ENCODE results near the gene C17orf107. TPM values are rescaled to one million over a fixed set of nuclear protein-coding genes. Genes with fewer than 3 reads are reported as not detected.

C17orf107 gene
- total and polyA plus RNA-seq, 8 donors: 1.9 to 6.9 (median 2.9) TPM

GRCh38 chr17:4884489-4884888, 14.8 kb upstream of the C17orf107 start:
- DNase-seq (no peak), ATAC-seq (no peak), FAIRE-seq (no peak)
- Histone ChIP-seq H3K4me1 (no peaks in the 10 kb centered on the region), H3K4me3 (no peak overlapping the region), H3K27ac (no peak overlapping the region), H3K27me3 (no peaks in the 10 kb centered on the region), H3K9me3 (no peaks in the 10 kb centered on the region), H3K36me3 (peaks cover 5 to 15% (median 10%) of the 10 kb centered on the region in 3 donors)
- intact Hi-C loops (cut with DNase I): loop anchor here in 1 of 3 donors (5.0 kb wide), 1 partner anchor 97 kb away; the partner anchor contains the start of genes GLTPD2 and VMO1
- WGBS, 2 donors: 95 to 97% methylated on average over 4 of the region's 4 CpGs
- TF ChIP-seq CTCF (IDR thresholded peaks at IDR 0.05): no peak

- intact Hi-C loops (cut with DNase I): loop anchor here in 1 of 3 donors (5.0 kb wide), 1 partner anchor 100 kb away; the partner anchor contains the start of genes GLTPD2 and VMO1
- FAIRE-seq: no peak
- H3K27me3 ChIP-seq: no peaks in the 10 kb centered on the region
- no peak for ATAC-seq
- TF ChIP-seq CTCF (IDR thresholded peaks at IDR 0.05): no peak
- peaks cover 9 to 26% (median 22%) of the 10 kb centered on the region in 3 donors for H3K36me3 ChIP-seq
- H3K9me3 ChIP-seq: no peaks in the 10 kb centered on the region
- WGBS, 2 donors: 93 to 98% methylated on average over 12 of the region's 12 CpGs
- peak in 1 of 6 donors; percentile 66 for DNase-seq
- H3K4me1 ChIP-seq: no peaks in the 10 kb centered on the region
- no peak overlapping the region for H3K4me3 ChIP-seq
- no peak overlapping the region for H3K27ac ChIP-seq
These were observed 12.5 kb upstream of the C17orf107 start for GRCh38 chr17:4886830-4887229.

GRCh38 chr17:4887581-4887980, 11.8 kb upstream of the C17orf107 start:
- WGBS, 2 donors: 90 to 93% methylated on average over 18 of the region's 18 CpGs
- H3K9me3 ChIP-seq: no peaks in the 10 kb centered on the region
- FAIRE-seq: no peak
- DNase-seq: no peak
- TF ChIP-seq CTCF (IDR thresholded peaks at IDR 0.05): no peak
- H3K4me1 ChIP-seq: no peaks in the 10 kb centered on the region
- peaks cover 9 to 29% (median 22%) of the 10 kb centered on the region in 3 donors for H3K36me3 ChIP-seq
- no peaks in the 10 kb centered on the region for H3K27me3 ChIP-seq
- H3K27ac ChIP-seq: no peak overlapping the region
- intact Hi-C loops (cut with DNase I): loop anchor here in 1 of 3 donors (5.0 kb wide), 1 partner anchor 100 kb away; the partner anchor contains the start of genes GLTPD2 and VMO1
- H3K4me3 ChIP-seq: no peak overlapping the region
- no peak for ATAC-seq

- H3K36me3 ChIP-seq: peaks cover 4 to 36% (median 15%) of the 10 kb centered on the region in 3 donors
- no peak overlapping the region for H3K27ac ChIP-seq
- no peak overlapping the region for H3K4me3 ChIP-seq
- no peaks in the 10 kb centered on the region for H3K27me3 ChIP-seq
- no peak for FAIRE-seq
- no peak for ATAC-seq
- peak in 3 of 6 donors; percentile 14 to 81 (median 39) for DNase-seq
- intact Hi-C loops (cut with DNase I): loop anchor here (10.0 kb wide), 3 partner anchors 97 to 177 kb away; partner anchors contain the start of genes ARRB2 (in 1 of the 3), CXCL16 (in 1 of the 3), MED11 (in 1 of the 3) and PSMB6 (in 1 of the 3)
- no peaks in the 10 kb centered on the region for H3K4me1 ChIP-seq
- 91 to 92% methylated on average over 42 of the region's 42 CpGs for WGBS, 2 donors
- no peak for TF ChIP-seq CTCF (IDR thresholded peaks at IDR 0.05)
- H3K9me3 ChIP-seq: no peaks in the 10 kb centered on the region
These were observed 7.6 kb upstream of the C17orf107 start for GRCh38 chr17:4891411-4892410.
